22Rv1 (cell line): Measurements from ENCODE around the gene SCN4A.

Experiments
- H3K27ac ChIP-seq: fragments of 450-650 bp; 2 replicates; pipeline ENCODE4 v1.5.1; 2017
- CTCF ChIP-seq: fragments of 450-650 bp; IDR thresholded peaks from 2 replicates; pipeline ENCODE4 v1.5.1; 2017; ENCODE audit warnings: mild to moderate bottlenecking
- ZFX ChIP-seq: fragments of 450-650 bp; IDR thresholded peaks from 2 replicates; pipeline ENCODE4 v1.6.1; 2017; ENCODE audit warnings: antibody characterized with exemption, borderline replicate concordance

SCN4A gene

DNA sequence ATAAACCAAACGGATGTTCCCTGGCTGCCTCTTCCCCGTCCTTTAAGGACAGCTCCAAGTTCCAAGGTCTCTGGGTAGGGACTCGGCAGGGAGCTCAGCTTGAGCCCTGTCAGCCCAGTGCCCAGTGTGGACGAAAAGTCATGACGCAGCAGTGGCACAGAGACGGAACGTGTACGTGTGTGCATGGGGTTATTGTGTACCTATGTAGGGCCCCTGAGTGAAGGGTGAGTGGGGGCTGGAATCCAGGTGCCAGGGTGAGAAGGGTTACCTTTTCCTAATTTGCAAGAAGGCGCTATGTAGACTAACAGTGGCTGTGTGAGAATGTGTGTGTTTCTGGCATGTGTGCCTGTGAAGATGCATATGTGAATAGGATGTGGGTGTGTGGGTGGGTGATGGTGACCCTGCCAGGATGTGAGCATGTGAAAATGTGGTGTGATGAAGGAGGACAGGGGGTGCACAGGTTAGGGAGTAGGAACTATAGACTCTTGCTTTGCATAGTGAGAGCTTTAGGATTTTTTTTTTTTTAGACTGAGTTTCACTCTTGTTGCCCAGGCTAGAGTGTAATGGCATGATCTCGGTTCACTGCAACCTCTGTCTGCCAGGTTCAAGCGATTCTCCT, 6.0 kb downstream of the SCN4A start:
- no peak overlapping the region for H3K27ac ChIP-seq
- TF ChIP-seq ZFX, result no peak

GRCh38 chr17:63963123-63963522, 9.6 kb downstream of the SCN4A start:
- TF ChIP-seq ZFX (no peak), CTCF (no peak)
- H3K27ac ChIP-seq, result no peak overlapping the region

DNA sequence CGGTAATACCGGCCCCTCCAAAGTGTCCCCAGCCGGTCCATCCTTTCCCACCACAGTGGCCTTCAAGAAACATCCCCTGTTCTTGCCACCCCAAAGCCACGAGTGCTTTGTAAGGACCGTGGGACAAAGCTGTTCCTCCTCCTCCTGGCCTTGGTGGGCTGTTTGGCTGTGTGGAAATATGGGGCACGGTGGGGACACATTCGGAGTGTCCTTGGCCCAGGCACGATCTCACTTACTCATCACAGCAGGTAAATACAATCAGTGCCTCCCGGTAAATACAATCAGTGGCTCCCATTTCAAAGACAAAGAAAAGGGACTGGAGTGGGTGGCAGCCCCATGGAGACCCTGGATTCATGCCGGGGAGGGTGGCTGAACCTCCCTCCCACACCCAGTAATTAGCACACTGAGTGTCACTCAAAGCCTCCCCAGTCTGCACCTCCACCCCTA, 10.4 kb downstream of the SCN4A start:
- H3K27ac ChIP-seq, result no peak overlapping the region
- TF ChIP-seq ZFX (no peak), CTCF (no peak)

GRCh38 chr17:63961355-63962212, 11.1 kb downstream of the SCN4A start:
- TF ChIP-seq ZFX (no peak), CTCF (no peak)
- no peak overlapping the region for H3K27ac ChIP-seq

GRCh38 chr17:63960430-63960829, 12.3 kb downstream of the SCN4A start:
- TF ChIP-seq ZFX (no peak), CTCF (no peak)
- H3K27ac ChIP-seq, result no peak overlapping the region

DNA sequence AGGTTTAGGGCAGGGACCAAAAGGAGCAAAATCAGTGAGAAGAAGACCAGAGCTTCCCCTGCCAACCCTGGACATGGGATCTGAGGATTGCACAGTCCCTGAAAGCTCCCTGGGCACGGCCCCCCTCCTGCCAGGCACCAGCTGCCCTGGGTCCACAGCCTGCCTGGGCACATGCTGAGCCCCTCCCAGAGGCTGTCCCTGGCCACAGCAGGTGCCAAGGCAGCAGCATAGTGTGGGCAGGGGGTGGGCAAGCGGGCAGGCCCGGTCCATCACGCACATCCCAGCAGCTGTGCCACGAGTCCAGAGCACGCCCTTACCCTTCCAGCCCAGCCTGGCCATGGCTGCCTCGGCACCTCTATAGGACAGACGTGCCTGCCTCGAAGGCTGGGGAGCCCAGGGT, 12.7 kb downstream of the SCN4A start:
- no peak for TF ChIP-seq CTCF
- TF ChIP-seq ZFX, result no peak
- H3K27ac ChIP-seq, result no peak overlapping the region

GRCh38 chr17:63956296-63956920, 16.3 kb downstream of the SCN4A start:
- TF ChIP-seq ZFX (no peak), CTCF (no peak)

More at GRCh38 chr17:63956296-63956920, 16.3 kb downstream of the SCN4A start:
- no peak overlapping the region for H3K27ac ChIP-seq
